HepG2 (cell line): ENCODE measurements around the gene ATP2A3. TPM values are rescaled to one million over a fixed set of nuclear protein-coding genes. Genes with fewer than 3 reads are reported as not detected.

Experiments
- ATAC-seq: fragments of 200-7000 bp; cut with Tn5 transposase; 3 replicates; pipeline ENCODE4 v1.9.1; 2020; ENCODE audit warnings: mild to moderate bottlenecking, moderate library complexity
- BruUV-seq: library from RNA; stranded (reverse); fragments of 400-500 nt; replicated peaks from 2 replicates; lab custom pipeline; 2021; lab: Mats Ljungman, UMichigan
- CTCF ChIA-PET: fragments of 300-600 bp; formaldehyde crosslinking; extraction: SDS; loops from one replicate; lab custom pipeline; 2021; ENCODE audit warnings: low total read pairs, inconsistent platforms, low intra/inter-chr PET ratio; lab: Yijun Ruan, JAX
- POLR2A ChIA-PET: fragments of 350-600 bp; sonication (Branson Sonifier 250); formaldehyde crosslinking; loops from one replicate; lab custom pipeline; 2020; ENCODE audit warnings: antibody characterized with exemption, inconsistent platforms; lab: Yijun Ruan, JAX
- DNase-seq: peaks from one replicate; pipeline ENCODE4 v3.0.0-alpha.2; 2015; ENCODE audit warnings: low spot score
- FAIRE-seq: peaks from 3 replicates; lab custom pipeline; 2011; peaks lifted over from hg19 to GRCh38; lab: Jason Lieb, UNC
- H2AFZ ChIP-seq: one replicate; pipeline ENCODE4 v1.6.1; 2011; ENCODE audit warnings: low read length, inconsistent platforms
- H3K27ac ChIP-seq: fragments of 300-600 bp; 3 replicates; pipeline ENCODE4 v1.8.0; 2011; ENCODE audit warnings: mixed run types, mild to moderate bottlenecking, mixed read lengths, low read length, inconsistent platforms; ENCODE audit not compliant: insufficient read depth; ENCODE audit errors: extremely low read length
- H3K27me3 ChIP-seq, 2 experiments: fragments of 200-600 bp in 1 of 2; 2 replicates in 1 of 2; 3 replicates in 1 of 2; pipeline versions ENCODE4 v1.6.0 to v1.8.0; 2011; ENCODE audit warnings: low read length in 2 of 2, mild to moderate bottlenecking in 2 of 2, moderate library complexity in 2 of 2, inconsistent platforms in 1 of 2; ENCODE audit not compliant: insufficient read depth in 2 of 2, control insufficient read depth in 1 of 2
- H3K36me3 ChIP-seq, 2 experiments: fragments of 200-600 bp in 1 of 2; replicated peaks in 1 of 2; 2 replicates in 1 of 2; 3 replicates in 1 of 2; pipeline versions ENCODE4 v1.5.1 to v1.8.0; 2011; ENCODE audit warnings: low read length in 2 of 2, inconsistent platforms in 1 of 2; ENCODE audit not compliant: insufficient read depth in 2 of 2, control insufficient read depth in 1 of 2
- H3K4me1 ChIP-seq: 2 replicates; pipeline ENCODE4 v1.5.1; 2012; ENCODE audit warnings: low read length, inconsistent platforms; ENCODE audit not compliant: insufficient read depth
- H3K4me2 ChIP-seq: 2 replicates; pipeline ENCODE4 v1.6.0; 2011; ENCODE audit warnings: low read depth, low read length, inconsistent platforms
- H3K4me3 ChIP-seq, 3 experiments: fragments of 200-600 bp in 1 of 3; sonication (generic), shearing (Covaris generic) in 1 of 3; replicated peaks in 1 of 3; 2 replicates each; pipeline ENCODE4 v1.5.1; 2011 to 2016; ENCODE audit warnings: low read length in 3 of 3, inconsistent platforms in 2 of 3, low read depth in 2 of 3, mild to moderate bottlenecking in 2 of 3, control low read depth in 1 of 3, mixed read lengths in 1 of 3; ENCODE audit not compliant: insufficient read depth in 1 of 3
- H3K79me2 ChIP-seq: one replicate; pipeline ENCODE4 v1.6.1; 2011; ENCODE audit warnings: low read length, inconsistent platforms; ENCODE audit not compliant: insufficient read depth
- H3K9ac ChIP-seq: 2 replicates; pipeline ENCODE4 v1.6.0; 2011; ENCODE audit warnings: mild to moderate bottlenecking, low read depth, low read length, inconsistent platforms; ENCODE audit not compliant: insufficient read depth
- H3K9me3 ChIP-seq: 2 replicates; pipeline ENCODE4 v1.5.1; 2012; ENCODE audit warnings: mild to moderate bottlenecking, low read length
- H4K20me1 ChIP-seq: 2 replicates; pipeline ENCODE4 v1.6.0; 2011; ENCODE audit warnings: inconsistent platforms, mild to moderate bottlenecking, low read length, moderate library complexity; ENCODE audit not compliant: insufficient read depth
- CREM ChIP-seq, 2 experiments: sonication (generic) in 1 of 2; formaldehyde crosslinking in 1 of 2; IDR thresholded peaks; 2 replicates each; pipeline versions ENCODE4 v1.4.0 to v1.6.1; 2016 to 2020; ENCODE audit warnings: antibody characterized with exemption in 1 of 2, mild to moderate bottlenecking in 1 of 2, missing genetic modification reagents in 1 of 2
- GLI4 ChIP-seq: sonication (generic); formaldehyde crosslinking; IDR thresholded peaks from 2 replicates; pipeline ENCODE4 v1.5.1; 2020; ENCODE audit warnings: missing genetic modification reagents, mild to moderate bottlenecking, moderate library complexity, borderline replicate concordance
- KAT8 ChIP-seq: IDR thresholded peaks from 2 replicates; pipeline ENCODE4 v1.6.1; 2016; ENCODE audit warnings: missing genetic modification reagents, missing compliant biosample characterization
- NPAS2 ChIP-seq: sonication (generic); formaldehyde crosslinking; IDR thresholded peaks from 2 replicates; pipeline ENCODE4 v1.8.0; 2022; ENCODE audit warnings: mild to moderate bottlenecking, missing genetic modification reagents, borderline replicate concordance
- PTBP1 ChIP-seq: fragments of 200-400 bp; formaldehyde crosslinking; IDR thresholded peaks from 2 replicates; pipeline ENCODE4 v1.6.1; 2018; ENCODE audit warnings: low read length, low read depth; ENCODE audit not compliant: poor library complexity, severe bottlenecking
- SNAI1 ChIP-seq: sonication (generic); formaldehyde crosslinking; IDR thresholded peaks from 2 replicates; pipeline ENCODE4 v1.5.0; 2020; ENCODE audit warnings: mild to moderate bottlenecking, missing genetic modification reagents, borderline replicate concordance
- SOX13 ChIP-seq, 3 experiments: fragments of 450-650 bp in 1 of 3; sonication (generic) in 1 of 3; formaldehyde crosslinking in 1 of 3; IDR thresholded peaks in 2 of 3; conservative IDR thresholded peaks in 1 of 3; 2 replicates each; pipeline versions ENCODE4 v1.5.0 to v1.6.1; 2016 to 2020; ENCODE audit warnings: antibody characterized with exemption in 1 of 3, mild to moderate bottlenecking in 1 of 3, missing compliant biosample characterization in 1 of 3, missing genetic modification reagents in 1 of 3, moderate library complexity in 1 of 3
- SOX6 ChIP-seq, 2 experiments: fragments of 450-650 bp in 1 of 2; sonication (generic) in 1 of 2; formaldehyde crosslinking in 1 of 2; IDR thresholded peaks; 2 replicates each; pipeline versions ENCODE4 v1.4.0 to v1.6.1; 2017 to 2020; ENCODE audit warnings: antibody characterized with exemption in 1 of 2, mild to moderate bottlenecking in 1 of 2, missing genetic modification reagents in 1 of 2
- SP140L ChIP-seq: sonication (generic); formaldehyde crosslinking; IDR thresholded peaks from 2 replicates; pipeline ENCODE4 v1.4.0; 2020; ENCODE audit warnings: missing genetic modification reagents, borderline replicate concordance
- ZBTB26 ChIP-seq: IDR thresholded peaks from 2 replicates; pipeline ENCODE4 v1.6.1; 2016; ENCODE audit warnings: missing compliant biosample characterization, missing genetic modification reagents, borderline replicate concordance
- ZNF292 ChIP-seq: sonication (generic); formaldehyde crosslinking; IDR thresholded peaks from 2 replicates; pipeline ENCODE4 v1.8.1; 2022; ENCODE audit warnings: mild to moderate bottlenecking, low read depth, missing genetic modification reagents, borderline replicate concordance
- ZNF30 ChIP-seq: sonication (generic); formaldehyde crosslinking; IDR thresholded peaks from 2 replicates; pipeline ENCODE4 v1.5.0; 2020; ENCODE audit warnings: mild to moderate bottlenecking, missing genetic modification reagents
- WGBS: methylation state at CpG from one replicate; pipeline ENCODE4 v1.1.6; 2017; ENCODE audit warnings: low lambda C conversion rate; 5-methylcytosine and 5-hydroxymethylcytosine counted together
- in situ Hi-C: cut with HindIII; loops from 2 replicates; pipeline ENCODE4 v1.10.0; 2017; ENCODE audit warnings: low pct_unique_long_range_greater_than_20kb; ENCODE audit not compliant: extremely low pct_ligation_motif_present
- intact Hi-C: fragments of 100-400 bp; cut with micrococcal nuclease; formaldehyde crosslinking; loops from one replicate; pipeline ENCODE4 v1.10.0; 2022; ENCODE audit not compliant: unreplicated experiment
- polyA plus RNA-seq, 8 experiments: library from polyadenylated mRNA; depleted of rRNA in 3 of 8; stranded (reverse) in 7 of 8; unstranded in 1 of 8; fragments of >200 nt; fragmentation: Illumina TruSeq in 4 of 8; extraction: Trizol in 4 of 8; gene quantifications; 2 replicates each; pipeline versions ENCODE4 v1.2.1 to v1.2.3, GENCODE V29; 2011 to 2016; ENCODE audit warnings: low read depth in 4 of 8, missing spikeins in 1 of 8, mixed read lengths in 1 of 8; ENCODE audit not compliant: insufficient read depth in 1 of 8
- total RNA-seq, 5 experiments: library from RNA; depleted of rRNA; stranded (reverse); fragments of >200 nt; fragmentation: Illumina TruSeq; extraction: Trizol; gene quantifications; 2 replicates each; pipeline ENCODE4 v1.2.3, GENCODE V29; 2016; ENCODE audit warnings: low read depth in 1 of 5
- TF ChIP-seq, protein P1 (sequence below): sonication (generic); formaldehyde crosslinking; IDR thresholded peaks from 2 replicates; pipeline ENCODE4 v1.8.1; 2023; ENCODE audit warnings: missing genetic modification reagents, mild to moderate bottlenecking, borderline replicate concordance
- TF ChIP-seq, protein P2 (sequence below): sonication (generic); formaldehyde crosslinking; IDR thresholded peaks from 2 replicates; pipeline ENCODE4 v1.4.0; 2020; ENCODE audit warnings: missing genetic modification reagents, mild to moderate bottlenecking, borderline replicate concordance

The ATP2A3 gene
- total and polyA plus RNA-seq, 2 of the 13 experiments (the other 11 are each of a cell fraction or from before 2014, with no cell fraction given), result 0.07 TPM; not detected in 1

DNA sequence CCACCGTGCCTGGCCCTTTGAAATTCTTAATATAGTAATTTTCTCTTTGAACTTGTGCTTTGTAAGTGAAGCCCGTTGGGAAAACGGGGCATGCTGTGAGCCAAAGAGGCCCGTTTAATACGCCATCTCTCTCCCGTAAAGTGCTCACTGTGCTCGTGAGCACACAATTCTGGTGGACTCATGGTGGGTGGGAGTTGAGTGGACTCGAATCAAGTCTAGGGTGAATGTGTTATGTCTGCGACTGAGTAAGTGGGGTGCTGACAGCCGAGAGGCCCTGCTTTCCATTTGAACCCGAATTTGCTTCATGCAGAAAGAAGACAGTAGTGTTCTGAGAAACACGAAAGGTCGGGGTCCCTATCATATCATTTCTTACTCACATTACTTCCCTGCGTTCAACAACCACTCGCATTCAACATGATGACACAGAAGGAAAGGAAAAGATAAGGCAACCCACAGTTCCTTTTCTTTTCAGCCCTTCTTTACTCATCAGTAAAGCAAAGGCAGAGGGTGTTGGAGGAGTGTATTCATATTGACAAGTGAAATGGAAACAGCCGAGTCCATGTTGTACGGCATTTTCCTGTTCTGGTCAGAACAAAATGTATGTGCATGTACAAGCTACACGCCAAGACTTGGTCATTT is 4.8 kb upstream of the ATP2A3 start:
- Histone ChIP-seq H3K79me2 (no peaks in the 10 kb centered on the region), H3K27me3 (peaks cover 4 to 43% of the 10 kb centered on the region in 2 experiments; a peak in 4 of 5 replicates), H3K27ac (no peak overlapping the region), H3K4me2 (no peak overlapping the region), H3K4me3 (no peak overlapping the region), H3K4me1 (peaks cover 16% of the 10 kb centered on the region), H4K20me1 (no peaks in the 10 kb centered on the region), H3K36me3 (no peaks in the 10 kb centered on the region), H3K9ac (no peak overlapping the region), H2AFZ (no peak overlapping the region), H3K9me3 (no peaks in the 10 kb centered on the region)
- CTCF ChIA-PET, result no interaction called here
- ATAC-seq, result no peak
- in situ Hi-C loops (no loop called here), intact Hi-C loops (no loop called here)
- POLR2A ChIA-PET, result no interaction called here
- no peak for FAIRE-seq
- no peak for DNase-seq
- WGBS, result 66% methylated on average over 18 of the region's 18 CpGs
- TF ChIP-seq, protein P1, sequence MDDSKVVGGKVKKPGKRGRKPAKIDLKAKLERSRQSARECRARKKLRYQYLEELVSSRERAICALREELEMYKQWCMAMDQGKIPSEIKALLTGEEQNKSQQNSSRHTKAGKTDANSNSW (CRISPR knock-in tag), result no peak
- TF ChIP-seq CREM (IDR thresholded peaks at IDR 0.05), result no peak
- no peak for TF ChIP-seq CREM (CRISPR knock-in tag; IDR thresholded peaks at IDR 0.05)
- TF ChIP-seq PTBP1, result no peak
- no peak for TF ChIP-seq NPAS2
- TF ChIP-seq ZNF30 (CRISPR knock-in tag), result no peak
- TF ChIP-seq SP140L, result no peak
- no peak for TF ChIP-seq ZNF292
- TF ChIP-seq SOX6 (IDR thresholded peaks at IDR 0.05), result no peak
- no peak for TF ChIP-seq SOX6 (CRISPR knock-in tag; IDR thresholded peaks at IDR 0.05)
- no peak for TF ChIP-seq GLI4 (CRISPR knock-in tag)
- no peak for TF ChIP-seq KAT8 (CRISPR knock-in tag)
- no peak for TF ChIP-seq SOX13 (IDR thresholded peaks at IDR 0.05)
- TF ChIP-seq SOX13 (CRISPR knock-in tag; conservative IDR thresholded peaks at IDR 0.05 in 1 of 2, IDR thresholded peaks at IDR 0.05 in 1 of 2), result no peak
- no peak for TF ChIP-seq ZBTB26 (CRISPR knock-in tag)
- no peak for TF ChIP-seq SNAI1 (CRISPR knock-in tag)
- TF ChIP-seq, protein P2, sequence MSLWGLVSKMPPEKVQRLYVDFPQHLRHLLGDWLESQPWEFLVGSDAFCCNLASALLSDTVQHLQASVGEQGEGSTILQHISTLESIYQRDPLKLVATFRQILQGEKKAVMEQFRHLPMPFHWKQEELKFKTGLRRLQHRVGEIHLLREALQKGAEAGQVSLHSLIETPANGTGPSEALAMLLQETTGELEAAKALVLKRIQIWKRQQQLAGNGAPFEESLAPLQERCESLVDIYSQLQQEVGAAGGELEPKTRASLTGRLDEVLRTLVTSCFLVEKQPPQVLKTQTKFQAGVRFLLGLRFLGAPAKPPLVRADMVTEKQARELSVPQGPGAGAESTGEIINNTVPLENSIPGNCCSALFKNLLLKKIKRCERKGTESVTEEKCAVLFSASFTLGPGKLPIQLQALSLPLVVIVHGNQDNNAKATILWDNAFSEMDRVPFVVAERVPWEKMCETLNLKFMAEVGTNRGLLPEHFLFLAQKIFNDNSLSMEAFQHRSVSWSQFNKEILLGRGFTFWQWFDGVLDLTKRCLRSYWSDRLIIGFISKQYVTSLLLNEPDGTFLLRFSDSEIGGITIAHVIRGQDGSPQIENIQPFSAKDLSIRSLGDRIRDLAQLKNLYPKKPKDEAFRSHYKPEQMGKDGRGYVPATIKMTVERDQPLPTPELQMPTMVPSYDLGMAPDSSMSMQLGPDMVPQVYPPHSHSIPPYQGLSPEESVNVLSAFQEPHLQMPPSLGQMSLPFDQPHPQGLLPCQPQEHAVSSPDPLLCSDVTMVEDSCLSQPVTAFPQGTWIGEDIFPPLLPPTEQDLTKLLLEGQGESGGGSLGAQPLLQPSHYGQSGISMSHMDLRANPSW (CRISPR knock-in tag), result no peak
- BruUV-seq, result no TSS peak
